WI38 (cell line): ENCODE measurements around the gene NLRP10.

Experiments
- H3K4me3 ChIP-seq: 2 replicates; pipeline ENCODE4 v1.5.1; 2011; ENCODE audit warnings: low read depth, mild to moderate bottlenecking, control low read depth, low read length
- CTCF ChIP-seq: IDR thresholded peaks from 2 replicates; pipeline ENCODE4 v1.5.1; 2012; ENCODE audit warnings: low read depth, mild to moderate bottlenecking, control low read depth, low read length

NLRP10 gene

GRCh38 chr11:7973011-7973410, 7.8 kb upstream of the NLRP10 start:
- no peak for TF ChIP-seq CTCF
- no peak overlapping the region for H3K4me3 ChIP-seq

GRCh38 chr11:7971846-7972245, 6.6 kb upstream of the NLRP10 start:
- H3K4me3 ChIP-seq, result no peak overlapping the region
- no peak for TF ChIP-seq CTCF

- H3K4me3 ChIP-seq, result no peak overlapping the region
- no peak for TF ChIP-seq CTCF
Observed at GRCh38 chr11:7969756-7970646, 4.8 kb upstream of the NLRP10 start.

- no peak for TF ChIP-seq CTCF
- no peak overlapping the region for H3K4me3 ChIP-seq
Observed at GRCh38 chr11:7968686-7969085, 3.4 kb upstream of the NLRP10 start.

- no peak overlapping the region for H3K4me3 ChIP-seq
- no peak for TF ChIP-seq CTCF
Observed at GRCh38 chr11:7967826-7968225, 2.6 kb upstream of the NLRP10 start.

- no peak for TF ChIP-seq CTCF
- H3K4me3 ChIP-seq, result no peak overlapping the region
Observed at GRCh38 chr11:7967097-7967496, 1.9 kb upstream of the NLRP10 start.

- no peak for TF ChIP-seq CTCF
- peak overlapping the region; percentile 46 for H3K4me3 ChIP-seq
Observed at GRCh38 chr11:7964873-7965272, 374 bp downstream of the NLRP10 start.
